GM18502 (cell line): ENCODE data around the gene RPS17.
"Not testable (repeated sequence)": the region's sequence is repeated elsewhere in the genome, so short reads cannot be mapped to it uniquely, and the experiment has no call there.

ENCODE experiments used
- ATAC-seq: cut with Tn5 transposase; IDR thresholded peaks from one replicate; pipeline ENCODE4 v1.9.1; 2021; ENCODE audit warnings: mild to moderate bottlenecking; ENCODE audit not compliant: unreplicated experiment, poor library complexity

RPS17 gene

GRCh38 chr15:82549199-82549665 is 9.0 kb upstream of the RPS17 start:
- ATAC-seq, result no peak

- no peak for ATAC-seq
These were observed 8.4 kb upstream of the RPS17 start for GRCh38 chr15:82548700-82549099.

GRCh38 chr15:82545478-82545877 is 5.2 kb upstream of the RPS17 start:
- ATAC-seq, result no peak

GRCh38 chr15:82545002-82545401 is 4.7 kb upstream of the RPS17 start:
- ATAC-seq, result no peak

- no peak for ATAC-seq
These were observed 4.2 kb upstream of the RPS17 start for GRCh38 chr15:82544431-82544830.

GRCh38 chr15:82543160-82543559 is 2.9 kb upstream of the RPS17 start:
- no peak for ATAC-seq

GRCh38 chr15:82540984-82541431 is 751 bp upstream of the RPS17 start:
- ATAC-seq, result peak; percentile 1

GRCh38 chr15:82539691-82540054 is 584 bp downstream of the RPS17 start:
- peak; percentile 3 for ATAC-seq

GRCh38 chr15:82538961-82539690 is 1.1 kb downstream of the RPS17 start:
- no peak for ATAC-seq

- no peak for ATAC-seq
These were observed 2.8 kb downstream of the RPS17 start for GRCh38 chr15:82537351-82537908.

- ATAC-seq, result no peak
These were observed 3.6 kb downstream of the RPS17 start for GRCh38 chr15:82536409-82537350.

- no peak for ATAC-seq
These were observed 4.5 kb downstream of the RPS17 start for GRCh38 chr15:82535566-82536408.

- not testable (repeated sequence) for ATAC-seq
These were observed 5.1 kb downstream of the RPS17 start for GRCh38 chr15:82535151-82535550.

GRCh38 chr15:82534457-82534861 is 5.8 kb downstream of the RPS17 start:
- not testable (repeated sequence) for ATAC-seq

- no peak for ATAC-seq
These were observed 6.5 kb downstream of the RPS17 start for GRCh38 chr15:82533801-82534200.

- ATAC-seq, result no peak
These were observed 7.2 kb downstream of the RPS17 start for GRCh38 chr15:82532991-82533481.

- ATAC-seq, result no peak
These were observed 7.8 kb downstream of the RPS17 start for GRCh38 chr15:82532383-82532990.

GRCh38 chr15:82531496-82532382 is 8.5 kb downstream of the RPS17 start:
- no peak for ATAC-seq
